Parathyroid adenoma (tissue), 2 donors: ENCODE results near the gene FOXA2.

Experiments used
- H2AFZ ChIP-seq: fragments of 300-600 bp; sonication (generic); one replicate; pipeline ENCODE4 v1.7.0; 2017; ENCODE audit warnings: antibody characterized with exemption, mild to moderate bottlenecking
- H3K27ac ChIP-seq: fragments of 300-600 bp; sonication (generic); one replicate; pipeline ENCODE4 v1.7.0; 2017
- H3K27me3 ChIP-seq: fragments of 300-600 bp; sonication (generic); one replicate; pipeline ENCODE4 v1.7.0; 2017; ENCODE audit warnings: low read length; ENCODE audit not compliant: control insufficient read depth, insufficient read depth
- H3K36me3 ChIP-seq: fragments of 300-600 bp; sonication (generic); one replicate; pipeline ENCODE4 v1.7.0; 2017; ENCODE audit warnings: low read length; ENCODE audit not compliant: control insufficient read depth, insufficient read depth
- H3K4me1 ChIP-seq: fragments of 300-600 bp; sonication (generic); one replicate; pipeline ENCODE4 v1.7.0; 2017; ENCODE audit warnings: control low read depth
- H3K4me2 ChIP-seq: fragments of 300-600 bp; sonication (generic); one replicate; pipeline ENCODE4 v1.7.0; 2017; ENCODE audit warnings: low read length
- H3K4me3 ChIP-seq: fragments of 300-600 bp; sonication (generic); one replicate; pipeline ENCODE4 v1.7.0; 2017; ENCODE audit warnings: low read depth, low read length
- H3K79me2 ChIP-seq: fragments of 300-600 bp; sonication (generic); one replicate; pipeline ENCODE4 v1.7.0; 2017; ENCODE audit warnings: control low read depth
- H3K9ac ChIP-seq: fragments of 300-600 bp; sonication (generic); one replicate; pipeline ENCODE4 v1.7.0; 2017; ENCODE audit warnings: mild to moderate bottlenecking
- H3K9me3 ChIP-seq: fragments of 300-600 bp; sonication (generic); one replicate; pipeline ENCODE4 v1.7.0; 2017; ENCODE audit warnings: low read length; ENCODE audit not compliant: control insufficient read depth
- CTCF ChIP-seq: fragments of 300-600 bp; sonication (generic); IDR thresholded peaks from one replicate; pipeline ENCODE4 v1.7.0; 2017; ENCODE audit warnings: antibody characterized with exemption, mild to moderate bottlenecking
- donor health status: primary hyperparathyroidism.

The FOXA2 gene

GRCh38 chr20:22563062-22563965 lies 21.1 kb downstream of the FOXA2 start:
- Histone ChIP-seq H3K9me3 (no peaks in the 10 kb centered on the region), H3K4me3 (no peak overlapping the region), H3K79me2 (no peaks in the 10 kb centered on the region), H3K27me3 (peaks cover 11% of the 10 kb centered on the region), H3K9ac (no peak overlapping the region), H3K4me1 (no peaks in the 10 kb centered on the region), H2AFZ (no peak overlapping the region), H3K4me2 (no peak overlapping the region), H3K27ac (no peak overlapping the region), H3K36me3 (no peaks in the 10 kb centered on the region)
- TF ChIP-seq CTCF, result no peak

- Histone ChIP-seq H3K27ac (no peak overlapping the region), H3K4me2 (no peak overlapping the region), H3K4me1 (no peaks in the 10 kb centered on the region), H3K27me3 (peaks cover 5% of the 10 kb centered on the region), H3K4me3 (no peak overlapping the region), H3K79me2 (no peaks in the 10 kb centered on the region), H2AFZ (no peak overlapping the region), H3K9me3 (no peaks in the 10 kb centered on the region), H3K9ac (no peak overlapping the region), H3K36me3 (no peaks in the 10 kb centered on the region)
- no peak for TF ChIP-seq CTCF
These were observed 21.8 kb downstream of the FOXA2 start for GRCh38 chr20:22562620-22563019.

GRCh38 chr20:22561965-22562577 lies 22.3 kb downstream of the FOXA2 start:
- TF ChIP-seq CTCF, result no peak
- Histone ChIP-seq H3K79me2 (no peaks in the 10 kb centered on the region), H3K36me3 (no peaks in the 10 kb centered on the region), H3K9ac (no peak overlapping the region), H3K27me3 (peaks cover 3% of the 10 kb centered on the region), H3K27ac (no peak overlapping the region), H3K4me2 (no peak overlapping the region), H3K4me3 (no peak overlapping the region), H3K9me3 (no peaks in the 10 kb centered on the region), H2AFZ (no peak overlapping the region), H3K4me1 (no peaks in the 10 kb centered on the region)

- Histone ChIP-seq H3K27ac (no peak overlapping the region), H3K9me3 (no peaks in the 10 kb centered on the region), H3K4me1 (no peaks in the 10 kb centered on the region), H3K36me3 (no peaks in the 10 kb centered on the region), H3K27me3 (peaks cover 3% of the 10 kb centered on the region), H2AFZ (no peak overlapping the region), H3K4me2 (no peak overlapping the region), H3K4me3 (no peak overlapping the region), H3K79me2 (no peaks in the 10 kb centered on the region), H3K9ac (no peak overlapping the region)
- no peak for TF ChIP-seq CTCF
These were observed 23.6 kb downstream of the FOXA2 start for GRCh38 chr20:22560817-22561216.
